HG02884 (cell line): ENCODE measurements around the gene USP31.

Experiments
- ATAC-seq: cut with Tn5 transposase; IDR thresholded peaks from one replicate; pipeline ENCODE4 v1.9.1; 2021; ENCODE audit warnings: mild to moderate bottlenecking, moderate library complexity; ENCODE audit not compliant: unreplicated experiment

USP31 gene, protein sequence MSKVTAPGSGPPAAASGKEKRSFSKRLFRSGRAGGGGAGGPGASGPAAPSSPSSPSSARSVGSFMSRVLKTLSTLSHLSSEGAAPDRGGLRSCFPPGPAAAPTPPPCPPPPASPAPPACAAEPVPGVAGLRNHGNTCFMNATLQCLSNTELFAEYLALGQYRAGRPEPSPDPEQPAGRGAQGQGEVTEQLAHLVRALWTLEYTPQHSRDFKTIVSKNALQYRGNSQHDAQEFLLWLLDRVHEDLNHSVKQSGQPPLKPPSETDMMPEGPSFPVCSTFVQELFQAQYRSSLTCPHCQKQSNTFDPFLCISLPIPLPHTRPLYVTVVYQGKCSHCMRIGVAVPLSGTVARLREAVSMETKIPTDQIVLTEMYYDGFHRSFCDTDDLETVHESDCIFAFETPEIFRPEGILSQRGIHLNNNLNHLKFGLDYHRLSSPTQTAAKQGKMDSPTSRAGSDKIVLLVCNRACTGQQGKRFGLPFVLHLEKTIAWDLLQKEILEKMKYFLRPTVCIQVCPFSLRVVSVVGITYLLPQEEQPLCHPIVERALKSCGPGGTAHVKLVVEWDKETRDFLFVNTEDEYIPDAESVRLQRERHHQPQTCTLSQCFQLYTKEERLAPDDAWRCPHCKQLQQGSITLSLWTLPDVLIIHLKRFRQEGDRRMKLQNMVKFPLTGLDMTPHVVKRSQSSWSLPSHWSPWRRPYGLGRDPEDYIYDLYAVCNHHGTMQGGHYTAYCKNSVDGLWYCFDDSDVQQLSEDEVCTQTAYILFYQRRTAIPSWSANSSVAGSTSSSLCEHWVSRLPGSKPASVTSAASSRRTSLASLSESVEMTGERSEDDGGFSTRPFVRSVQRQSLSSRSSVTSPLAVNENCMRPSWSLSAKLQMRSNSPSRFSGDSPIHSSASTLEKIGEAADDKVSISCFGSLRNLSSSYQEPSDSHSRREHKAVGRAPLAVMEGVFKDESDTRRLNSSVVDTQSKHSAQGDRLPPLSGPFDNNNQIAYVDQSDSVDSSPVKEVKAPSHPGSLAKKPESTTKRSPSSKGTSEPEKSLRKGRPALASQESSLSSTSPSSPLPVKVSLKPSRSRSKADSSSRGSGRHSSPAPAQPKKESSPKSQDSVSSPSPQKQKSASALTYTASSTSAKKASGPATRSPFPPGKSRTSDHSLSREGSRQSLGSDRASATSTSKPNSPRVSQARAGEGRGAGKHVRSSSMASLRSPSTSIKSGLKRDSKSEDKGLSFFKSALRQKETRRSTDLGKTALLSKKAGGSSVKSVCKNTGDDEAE (N-terminal part only)

DNA sequence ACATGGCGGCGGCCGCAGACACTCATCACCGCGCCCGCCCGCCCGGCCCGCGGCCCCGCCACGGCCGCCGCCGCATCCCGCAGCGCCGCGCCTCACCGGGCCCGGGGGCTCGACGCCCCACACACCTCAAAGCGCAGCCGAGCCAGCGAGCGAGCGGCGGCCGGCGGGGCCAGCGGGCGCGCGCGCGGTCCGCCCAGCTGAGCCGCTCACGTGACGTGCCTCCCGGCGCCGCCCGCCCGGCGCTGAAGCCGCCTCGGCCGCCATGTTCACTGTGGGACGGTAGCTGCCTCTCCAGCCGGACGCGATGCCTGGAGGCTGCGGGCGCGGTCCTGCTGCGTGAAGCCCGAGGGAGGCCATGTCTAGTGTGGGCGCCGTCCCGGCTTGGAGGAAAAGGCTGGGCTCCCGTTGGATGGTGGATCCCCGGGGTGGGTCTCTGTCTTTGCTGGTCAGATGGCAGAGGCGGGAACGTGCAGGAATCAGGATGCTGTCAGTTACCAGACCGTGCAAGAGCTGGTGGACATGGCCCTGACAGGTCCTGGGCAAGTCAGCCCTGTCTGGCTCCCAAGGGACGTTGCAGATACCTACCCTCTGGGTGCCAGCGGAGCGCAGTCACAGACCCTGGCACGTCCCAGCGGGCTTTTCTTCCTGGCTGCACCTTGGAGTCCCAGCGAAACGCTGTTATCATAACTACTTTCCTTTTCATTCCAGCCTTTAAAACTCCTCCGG is at the start of gene USP31:
Gene USP31 (minus strand): TSS at position 186 of the 726 bp plus-strand sequence. CDS start 182 bp downstream, at position 4.
- ATAC-seq: peak; percentile 98

DNA sequence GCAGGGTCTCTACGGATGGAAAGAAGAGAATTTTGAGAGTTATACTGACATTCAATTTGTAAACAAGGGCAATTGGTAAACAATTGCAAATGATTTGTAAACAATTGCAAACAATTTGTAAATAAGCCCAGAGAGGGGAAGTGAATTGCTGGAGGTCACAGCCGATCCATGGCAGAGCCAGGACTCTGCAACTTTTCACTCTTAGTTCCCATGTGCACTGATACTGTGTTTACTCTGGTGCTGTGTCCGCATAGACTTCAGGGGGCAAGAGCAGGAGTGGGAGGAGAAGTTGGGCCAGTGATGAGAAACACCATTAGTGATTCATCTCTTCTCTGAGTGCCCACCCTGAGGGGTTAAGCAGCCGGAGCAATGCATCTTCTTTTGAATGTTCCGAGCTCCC is 47.3 kb upstream of the USP31 start:
- ATAC-seq: no peak

DNA sequence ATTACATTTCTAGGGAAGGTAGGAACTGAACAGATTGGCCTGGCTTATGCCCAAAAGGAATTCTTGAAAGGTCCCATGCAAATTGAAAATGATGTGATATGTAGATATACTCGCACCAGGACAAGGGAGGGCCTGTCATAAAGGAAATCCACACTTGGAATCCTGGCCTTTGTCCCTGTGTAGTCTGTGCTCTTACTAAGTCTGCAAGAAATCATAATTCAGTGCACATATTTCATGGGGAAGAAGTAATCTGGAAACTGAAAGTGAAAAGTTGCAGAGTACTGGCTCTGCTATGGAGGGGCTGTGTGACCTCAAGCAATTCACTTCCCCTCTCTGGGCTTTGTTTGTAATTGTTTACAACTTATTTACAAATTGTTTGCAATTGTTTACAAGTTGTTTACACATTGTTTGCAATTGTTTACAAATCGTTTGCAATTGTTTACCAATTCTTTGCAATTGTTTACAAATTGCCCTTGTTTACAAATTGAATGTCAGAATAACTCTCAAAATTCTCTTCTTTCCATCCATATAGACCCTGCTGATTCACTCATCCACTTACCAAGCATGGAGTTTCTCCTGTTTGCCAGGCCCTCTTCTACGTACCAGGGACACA is 46.2 kb upstream of the USP31 start:
- no peak for ATAC-seq

DNA sequence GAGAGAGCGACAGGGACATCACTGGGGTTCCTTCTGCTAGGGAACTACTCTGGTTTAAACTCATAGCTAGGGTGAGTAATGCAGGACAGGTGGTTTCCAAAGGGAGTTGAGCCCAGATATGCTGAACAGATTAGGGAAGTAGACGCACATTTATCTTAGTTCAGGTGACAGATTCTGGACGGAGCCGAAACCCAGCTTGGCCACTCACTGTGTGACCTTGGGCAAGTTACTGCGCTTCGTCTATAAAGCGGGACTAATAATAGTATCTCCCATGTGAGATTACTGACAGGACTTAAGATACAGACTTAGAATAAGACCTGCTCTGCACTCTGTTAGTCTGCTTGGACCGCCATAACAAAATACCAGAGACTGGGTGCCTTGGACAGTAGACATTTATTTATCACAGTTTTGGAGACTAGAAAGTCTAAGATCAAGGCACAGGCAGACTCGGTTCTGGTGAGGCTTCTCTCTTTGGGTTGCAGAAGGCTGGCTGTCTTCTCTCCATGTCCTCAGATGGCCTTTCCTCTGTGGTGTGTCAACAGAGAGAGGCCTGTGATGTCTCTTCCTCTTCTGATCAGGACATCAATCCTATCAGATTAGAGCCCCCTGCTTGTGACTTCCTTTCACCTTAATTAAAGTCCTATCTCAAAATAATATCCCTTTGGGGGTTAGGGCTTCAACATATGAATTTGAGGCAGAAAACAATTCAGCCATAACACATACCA is 45.4 kb upstream of the USP31 start:
- no peak for ATAC-seq

DNA sequence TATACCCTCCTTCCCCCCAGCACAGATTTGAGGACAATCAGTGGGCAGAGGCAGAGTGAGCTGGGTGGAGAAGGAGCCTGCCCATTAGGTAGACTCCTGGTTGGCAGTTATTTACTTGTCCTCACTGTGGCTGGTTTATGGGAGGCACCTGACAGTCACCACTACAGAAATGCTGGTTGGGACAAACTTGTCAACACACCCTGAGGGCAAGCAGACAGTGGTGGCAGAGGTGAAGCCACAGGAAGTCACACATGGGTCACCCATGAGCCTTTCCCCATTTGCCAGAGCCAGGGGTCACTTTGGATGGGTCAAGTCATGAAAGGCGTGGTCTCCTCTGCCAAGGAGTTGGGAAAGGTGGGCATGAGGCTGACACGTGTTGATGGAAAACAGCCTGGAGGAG is 39.7 kb upstream of the USP31 start:
- ATAC-seq: no peak

DNA sequence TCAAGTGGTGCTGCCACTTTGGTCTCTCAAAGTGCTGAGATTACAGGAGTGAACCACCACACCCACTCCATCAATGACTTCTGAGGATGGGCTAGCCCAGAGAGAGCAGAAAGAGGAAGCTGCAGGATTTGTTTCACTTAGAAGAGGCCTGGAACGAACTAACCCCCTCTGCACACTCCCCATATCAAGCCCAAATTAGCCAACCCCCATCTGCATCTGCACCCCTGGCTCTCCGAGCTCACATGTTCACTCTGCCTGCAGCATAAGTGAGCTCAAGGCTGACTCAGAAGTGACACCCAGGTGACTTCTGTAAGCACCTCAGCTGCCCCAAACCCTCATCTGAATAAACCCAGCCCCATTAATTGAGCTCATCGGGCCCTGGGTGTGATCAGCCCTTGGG is 38.1 kb upstream of the USP31 start:
- no peak for ATAC-seq

DNA sequence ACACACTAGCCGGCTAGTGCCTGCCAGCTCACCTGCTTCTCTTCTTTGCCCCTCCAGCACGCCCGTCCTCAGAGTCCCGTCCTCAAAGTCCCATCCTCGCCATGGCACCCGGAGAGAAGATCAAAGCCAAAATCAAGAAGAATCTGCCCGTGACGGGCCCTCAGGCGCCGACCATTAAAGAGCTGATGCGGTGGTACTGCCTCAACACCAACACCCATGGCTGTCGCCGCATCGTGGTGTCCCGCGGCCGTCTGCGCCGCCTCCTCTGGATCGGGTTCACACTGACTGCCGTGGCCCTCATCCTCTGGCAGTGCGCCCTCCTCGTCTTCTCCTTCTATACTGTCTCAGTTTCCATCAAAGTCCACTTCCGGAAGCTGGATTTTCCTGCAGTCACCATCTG is 36.9 kb upstream of the USP31 start:
- ATAC-seq: no peak

DNA sequence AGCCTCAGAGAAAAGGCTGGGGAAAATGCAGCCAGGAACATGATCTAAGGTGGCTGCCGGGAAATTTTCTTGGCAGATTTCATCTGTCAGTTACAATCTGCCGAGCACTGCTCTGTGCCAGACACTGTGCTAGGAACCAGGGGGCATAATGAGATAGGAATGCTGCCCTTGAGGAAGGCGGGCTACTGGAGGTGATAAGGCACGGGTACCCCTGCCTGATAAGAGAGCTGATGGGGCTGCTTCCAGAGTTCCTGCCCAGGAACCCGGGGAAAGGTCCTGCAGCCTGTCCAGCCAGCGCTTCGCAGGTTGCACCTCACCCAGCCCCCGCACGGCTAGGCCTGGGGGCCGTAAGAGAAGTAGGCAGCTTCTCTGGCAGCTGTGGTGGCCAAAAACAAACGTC is 36.4 kb upstream of the USP31 start:
- ATAC-seq: no peak

DNA sequence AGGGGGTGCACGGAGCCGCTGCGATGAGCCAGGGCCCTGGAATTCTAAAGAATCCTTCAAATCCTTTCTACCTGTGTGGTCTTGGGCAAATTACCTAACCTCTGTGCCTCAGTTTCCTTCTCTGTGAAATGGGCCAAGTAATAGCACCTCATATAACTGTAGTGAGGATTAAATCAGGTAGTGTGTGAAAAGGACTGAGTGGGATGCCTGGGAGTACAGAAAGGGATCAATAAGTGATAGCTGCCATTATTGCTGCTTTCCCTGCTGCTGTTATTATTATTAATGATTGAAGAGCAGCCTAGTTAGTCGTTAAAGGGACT is 34.3 kb upstream of the USP31 start:
- no peak for ATAC-seq

DNA sequence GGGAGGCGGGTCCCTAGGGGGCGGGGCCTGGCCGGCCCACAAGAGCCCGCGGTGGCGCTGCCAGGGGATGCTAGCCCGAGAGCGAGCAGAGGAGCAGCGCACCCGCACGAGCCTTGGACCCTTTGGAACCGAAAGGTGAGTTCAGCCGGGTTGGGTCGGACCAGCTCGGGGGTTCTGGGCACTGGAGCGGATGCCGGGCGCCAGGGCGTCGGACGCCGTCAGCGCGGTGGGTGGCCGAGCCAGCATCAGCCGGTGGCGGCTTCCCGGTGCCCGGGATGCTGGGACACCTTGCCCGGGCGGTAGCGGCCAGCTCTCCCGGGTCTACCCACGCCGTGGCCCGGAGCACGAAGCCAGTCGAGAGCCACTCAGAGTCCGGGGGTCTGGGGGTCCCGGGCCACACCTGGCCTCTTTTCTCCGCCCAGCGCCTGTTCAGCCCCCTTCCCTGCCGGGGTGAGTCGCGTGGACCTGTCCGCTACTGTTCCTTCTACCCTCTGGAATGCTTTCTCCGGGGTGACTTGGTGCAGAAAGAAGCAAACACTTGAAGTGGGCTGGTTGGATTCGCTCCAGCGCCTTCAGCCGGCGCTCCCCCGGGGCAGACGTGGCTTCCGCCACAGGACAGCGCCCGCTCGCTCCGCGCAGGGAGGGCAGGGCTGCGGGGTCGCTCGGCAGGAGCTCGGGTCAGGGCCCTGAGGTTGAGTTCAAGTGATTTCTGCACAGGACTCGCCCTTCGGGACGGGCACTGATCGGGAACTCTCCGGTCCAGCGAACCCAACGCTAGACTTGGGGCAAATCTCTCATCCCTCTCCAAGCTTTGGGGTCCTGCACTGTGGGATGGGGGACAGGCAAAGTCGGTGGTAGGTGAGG is 33.7 kb upstream of the USP31 start, which contains the start of gene SCNN1G:
Gene SCNN1G (plus strand): TSS at position 67 of the 864 bp plus-strand sequence. CDS start 3,527 bp downstream, outside the sequence.
- peak; percentile 5 for ATAC-seq

DNA sequence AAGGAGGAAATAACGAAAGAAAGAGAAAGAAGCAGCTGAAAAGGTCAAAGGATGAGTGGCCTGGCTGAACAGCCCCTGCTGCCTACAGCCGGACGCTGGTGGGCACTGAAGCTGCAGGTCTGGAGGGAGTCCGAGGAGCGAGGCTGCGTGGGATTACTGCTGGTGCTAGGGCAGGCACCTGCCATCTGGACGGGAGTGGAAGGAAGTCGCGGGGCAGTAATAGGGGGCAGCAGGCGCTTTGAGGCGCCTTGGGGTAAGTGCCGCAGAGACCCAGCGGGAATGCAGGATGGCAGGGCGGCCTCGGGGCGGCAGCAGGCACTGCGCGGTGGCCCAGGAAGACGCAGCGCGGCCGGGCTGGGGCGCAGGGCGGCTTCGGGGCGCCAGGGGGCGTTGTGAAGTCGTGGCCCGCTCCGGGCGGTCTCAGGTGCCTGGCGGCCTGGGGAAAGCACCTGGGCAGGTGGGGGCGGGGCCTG is 33.0 kb upstream of the USP31 start:
- peak; percentile 80 for ATAC-seq

DNA sequence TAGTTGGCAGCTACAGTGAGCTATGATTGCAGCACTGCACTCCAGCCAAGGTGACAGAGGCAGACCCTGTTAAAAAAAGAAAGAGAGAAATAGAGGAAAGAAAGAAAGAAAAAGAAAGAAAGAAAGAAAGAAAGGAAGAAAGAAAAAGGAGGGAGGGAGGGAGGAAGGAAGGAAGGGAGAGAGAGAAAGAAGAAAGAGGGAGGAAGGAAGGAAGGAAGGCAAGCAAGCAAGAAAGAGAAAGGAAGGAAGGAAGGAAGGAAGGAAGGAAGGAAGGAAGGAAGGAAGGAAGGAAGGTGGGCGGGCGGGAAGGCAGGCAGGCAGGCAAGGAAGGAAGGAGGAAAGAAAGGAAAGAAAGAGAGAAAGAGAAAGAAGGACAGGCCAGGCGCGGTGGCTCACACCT is 32.3 kb upstream of the USP31 start:
- ATAC-seq: no peak

DNA sequence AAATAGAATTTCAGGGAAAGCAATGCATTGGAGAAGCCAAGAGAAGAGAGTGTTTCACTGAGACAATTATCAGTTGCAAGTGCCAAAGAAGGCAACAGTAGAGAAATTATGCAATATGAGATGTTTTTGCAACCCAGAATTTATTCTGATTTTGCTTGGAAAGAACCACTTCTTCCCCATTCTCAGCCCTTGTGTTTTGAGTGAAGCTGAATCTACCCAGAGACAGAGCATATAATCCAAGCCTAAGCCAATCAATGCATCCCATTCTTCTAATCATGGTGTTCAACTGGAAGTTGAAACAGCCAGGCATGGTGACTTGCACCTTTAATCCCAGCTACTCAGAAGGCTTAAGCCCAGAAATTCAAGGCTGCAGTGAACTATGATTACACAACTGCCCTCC is 26.4 kb upstream of the USP31 start:
- no peak for ATAC-seq

DNA sequence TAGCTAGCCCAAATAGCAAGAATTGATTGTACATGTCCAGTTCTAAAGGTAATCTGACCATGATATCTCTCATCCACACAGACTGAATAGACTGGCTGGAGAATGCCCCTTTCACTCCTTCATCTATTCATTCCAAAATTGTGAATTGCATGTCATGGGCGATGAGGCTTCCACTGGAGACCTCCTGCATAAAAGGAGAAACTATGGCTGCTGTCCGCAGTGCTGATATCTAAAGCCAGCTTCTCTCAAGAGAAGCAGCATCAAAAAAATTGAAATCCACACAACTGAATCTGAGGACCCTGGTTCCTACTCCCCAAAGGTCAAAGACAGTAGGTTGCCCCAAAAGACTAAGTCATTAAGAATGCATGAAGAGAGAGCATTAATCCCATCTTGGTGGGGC is 25.4 kb upstream of the USP31 start:
- ATAC-seq: no peak

DNA sequence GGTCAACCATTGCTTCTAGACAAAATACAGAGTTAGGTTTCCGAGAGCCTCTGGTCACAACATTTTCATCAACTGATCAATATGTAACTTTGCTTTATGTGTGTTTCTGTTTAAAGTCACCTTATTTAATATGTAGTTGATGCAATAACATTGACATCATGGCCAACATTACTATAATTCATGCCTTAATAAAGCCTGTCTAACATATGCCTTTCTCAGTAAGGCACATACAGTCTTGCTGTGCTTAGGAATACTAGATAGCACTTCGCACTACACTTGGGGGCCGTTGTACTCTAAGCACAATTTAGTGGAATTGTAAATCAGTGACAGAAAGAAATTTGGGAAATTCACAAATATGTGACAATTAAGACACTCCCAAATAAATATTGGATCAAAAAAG is 23.7 kb upstream of the USP31 start:
- ATAC-seq: no peak

DNA sequence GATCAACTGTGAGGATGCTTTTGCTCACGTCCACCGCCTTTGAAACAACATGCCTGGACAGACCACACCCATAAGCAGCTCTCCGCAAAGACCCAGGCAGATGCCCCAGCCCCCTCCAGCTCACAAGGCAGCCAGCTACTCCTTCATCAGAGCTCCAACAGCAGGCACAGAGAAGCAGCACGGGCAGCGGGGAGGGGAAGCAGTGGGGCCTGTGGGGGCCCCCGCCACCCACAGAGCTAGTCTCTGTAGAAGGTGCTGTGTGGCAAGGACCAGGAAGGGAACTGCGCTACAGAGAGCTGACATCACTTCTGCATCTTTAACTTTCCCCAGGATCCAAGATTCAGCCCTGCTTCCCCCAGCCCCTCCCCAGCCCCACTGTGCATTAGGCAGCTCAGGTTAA is 23.3 kb upstream of the USP31 start:
- ATAC-seq: no peak

DNA sequence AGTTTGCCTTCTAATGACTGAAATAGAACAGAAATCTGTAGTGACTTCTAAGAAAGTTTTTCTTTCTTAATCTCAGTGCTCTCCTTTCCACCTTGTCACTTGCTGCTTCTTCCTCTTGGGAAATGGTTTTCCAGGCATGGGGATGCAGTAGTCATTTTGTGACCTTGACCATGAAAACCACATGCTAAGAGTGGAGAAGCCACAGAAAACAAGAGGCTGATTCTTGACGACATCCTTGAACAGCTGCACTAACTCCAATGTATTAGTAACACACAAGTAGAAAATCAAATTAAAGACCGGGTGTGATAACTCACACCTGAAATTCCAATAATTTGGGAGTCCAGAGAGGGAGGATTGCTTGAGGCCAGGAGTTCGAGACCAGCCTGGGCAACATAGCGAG is 15.5 kb upstream of the USP31 start:
- no peak for ATAC-seq

DNA sequence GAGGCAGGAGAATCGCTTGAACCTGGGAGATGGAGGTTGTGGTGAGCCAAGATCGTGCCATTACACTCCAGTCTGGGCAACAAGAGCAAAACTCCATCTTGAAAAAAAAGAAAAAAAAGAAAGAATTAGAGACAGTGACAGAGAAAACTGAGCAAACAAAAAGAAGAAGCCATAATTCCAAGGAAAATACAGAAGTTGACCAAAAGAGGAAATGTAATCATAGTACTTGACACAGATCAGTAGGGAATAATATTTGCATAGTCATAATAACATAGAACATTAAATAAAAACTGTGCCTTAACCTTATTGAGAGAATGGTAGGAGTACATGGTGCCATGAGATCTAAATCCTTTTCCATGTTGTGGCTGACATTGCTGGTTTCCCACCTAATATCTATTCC is 14.7 kb upstream of the USP31 start:
- ATAC-seq: no peak
